NCI-H526 treated with DMSO at 0.1 percent for 48 hours (cell line): ENCODE data around the gene ABCC12.
A peak's percentile ranks its signal among the peaks of the same experiment; 100 is the strongest.

Experiments used
- DNase-seq: peaks from one replicate; lab custom pipeline; 2025; lab: John Stamatoyannopoulos, UW

The ABCC12 gene

GRCh38 chr16:48165961-48166578 lies 10.3 kb upstream of the ABCC12 start:
- no peak for DNase-seq

DNA sequence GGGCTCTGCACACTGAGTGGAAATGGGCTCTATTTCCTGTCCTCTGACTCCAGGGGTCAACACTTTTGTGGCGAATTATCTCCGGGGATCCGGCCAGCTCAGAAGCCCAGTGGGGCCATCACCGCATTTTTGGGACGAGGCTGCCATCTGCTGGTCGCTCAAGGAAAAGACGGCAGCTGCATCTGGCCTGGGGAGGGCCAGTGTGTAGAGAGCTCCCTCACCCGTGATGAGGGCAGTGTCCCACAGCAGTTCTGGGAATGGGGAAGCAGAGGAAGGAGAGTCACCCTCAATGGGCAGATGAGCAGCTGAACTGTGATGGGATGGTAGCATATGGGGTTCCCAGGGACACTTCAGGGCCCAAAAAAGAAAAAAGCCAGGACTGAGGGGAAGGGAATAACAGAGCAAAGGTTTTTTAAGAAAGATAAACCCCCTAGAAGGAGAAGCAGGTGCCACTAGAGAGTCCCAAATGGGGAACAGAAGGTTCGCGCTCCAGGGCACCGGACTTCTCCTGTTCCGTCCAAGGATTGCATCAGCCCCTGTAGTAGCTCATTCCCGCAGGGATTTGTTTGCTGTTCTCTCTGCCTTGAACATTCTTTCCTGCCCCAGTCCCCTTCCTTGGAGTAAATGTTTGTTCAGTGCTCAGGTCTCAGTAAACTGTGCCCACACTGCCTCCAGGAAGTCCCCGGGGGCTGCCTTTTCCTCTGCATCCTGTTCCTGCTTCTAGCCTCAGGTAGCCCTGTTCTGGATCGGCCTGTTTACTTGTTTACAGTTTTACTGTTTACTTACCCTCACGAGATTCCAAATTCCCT lies 9.3 kb upstream of the ABCC12 start:
- peak; percentile 1 for DNase-seq

DNA sequence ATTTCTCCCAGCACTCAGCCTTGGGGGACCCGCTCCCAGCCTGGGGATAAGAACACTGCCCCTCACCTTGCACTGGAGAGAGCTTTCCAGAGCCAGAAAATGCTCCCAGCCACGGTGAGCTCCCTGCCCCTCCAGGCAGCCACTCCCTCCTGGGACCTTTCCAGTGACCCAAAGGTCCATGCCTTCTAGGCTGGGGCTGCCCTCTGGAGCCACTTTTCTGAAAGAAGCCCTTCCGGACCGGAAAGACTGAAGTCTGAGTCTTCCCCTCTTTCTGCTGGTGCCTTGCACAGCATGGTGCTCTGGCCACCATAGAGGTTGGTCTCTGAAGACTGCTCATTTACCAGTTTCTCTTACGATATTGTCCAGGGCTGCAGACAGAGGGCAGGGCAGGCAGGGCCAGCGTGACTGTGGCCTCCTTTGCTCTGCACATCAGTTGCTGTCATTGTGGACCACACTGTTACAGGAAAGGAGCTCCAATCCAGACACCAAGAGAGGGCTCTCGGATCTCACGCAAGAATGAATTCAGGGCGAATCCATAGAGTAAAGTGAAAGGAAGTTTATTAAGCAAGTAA lies 7.1 kb upstream of the ABCC12 start:
- no peak for DNase-seq

- no peak for DNase-seq
Observed at GRCh38 chr16:48161906-48162305, 6.1 kb upstream of the ABCC12 start.

GRCh38 chr16:48160575-48160974 lies 4.8 kb upstream of the ABCC12 start:
- no peak for DNase-seq

GRCh38 chr16:48158296-48158695 lies 2.5 kb upstream of the ABCC12 start:
- no peak for DNase-seq

- no peak for DNase-seq
Observed at GRCh38 chr16:48157794-48158193, 2.0 kb upstream of the ABCC12 start.

- no peak for DNase-seq
Observed at GRCh38 chr16:48157302-48157701, 1.5 kb upstream of the ABCC12 start.

GRCh38 chr16:48156790-48157209 lies 1.0 kb upstream of the ABCC12 start:
- peak; percentile 31 for DNase-seq

DNA sequence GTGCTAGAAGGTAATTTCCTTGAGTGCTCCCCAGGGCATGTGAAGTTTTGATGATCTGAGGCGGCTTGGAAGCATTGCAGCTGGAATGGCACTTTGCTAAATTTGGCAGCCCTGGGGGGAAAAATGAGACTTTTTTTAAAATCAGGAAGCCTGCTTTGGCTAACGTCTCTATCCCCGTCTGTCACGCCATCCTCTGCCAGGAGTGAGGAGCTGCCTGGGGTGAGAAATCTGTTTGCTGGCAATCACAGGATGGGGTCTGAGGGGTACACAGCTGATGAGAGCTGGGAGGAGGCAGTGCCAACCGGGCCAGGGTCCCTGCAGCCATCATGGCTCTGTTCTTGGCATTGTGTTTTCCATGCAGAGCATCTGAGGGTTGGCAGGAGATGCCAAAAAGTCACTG lies 2.0 kb downstream of the ABCC12 start:
- no peak for DNase-seq

GRCh38 chr16:48152226-48152625 lies 3.6 kb downstream of the ABCC12 start:
- DNase-seq, result no peak

DNA sequence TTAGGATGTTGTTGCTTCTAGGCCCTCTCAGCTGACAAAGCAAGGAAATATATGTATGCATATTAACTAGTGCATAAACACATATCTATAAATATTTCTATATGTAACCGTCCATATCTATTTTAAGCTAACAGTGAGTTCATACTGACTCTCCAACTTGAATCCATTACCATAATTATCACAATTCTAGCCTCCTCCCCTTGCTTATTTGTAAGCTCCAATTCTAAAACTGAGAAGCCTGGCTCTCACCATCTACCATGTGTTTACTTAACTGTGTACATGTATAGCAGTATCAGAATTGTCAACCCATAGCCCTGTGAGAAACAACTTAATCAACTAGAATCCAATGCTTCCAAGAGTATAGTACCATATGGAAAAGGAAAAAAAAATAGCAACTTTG lies 5.1 kb downstream of the ABCC12 start:
- no peak for DNase-seq

DNA sequence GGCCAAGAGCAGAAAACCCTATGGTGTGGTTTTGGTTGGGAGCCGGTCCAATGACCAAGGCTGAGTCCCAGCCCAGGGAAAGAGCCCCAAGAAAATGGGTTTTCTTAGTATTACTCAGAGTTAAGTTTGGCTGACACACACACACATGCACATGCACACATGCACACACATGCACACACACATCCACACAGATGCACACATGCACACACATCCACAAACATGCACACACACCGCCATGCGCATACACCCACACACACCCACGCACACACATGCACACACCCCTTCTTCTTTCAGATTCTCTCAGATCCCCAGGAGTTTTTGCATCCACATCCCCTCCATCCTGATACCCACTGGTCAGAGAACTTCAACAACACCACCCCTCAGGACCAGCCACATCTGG lies 9.1 kb downstream of the ABCC12 start:
- no peak for DNase-seq

DNA sequence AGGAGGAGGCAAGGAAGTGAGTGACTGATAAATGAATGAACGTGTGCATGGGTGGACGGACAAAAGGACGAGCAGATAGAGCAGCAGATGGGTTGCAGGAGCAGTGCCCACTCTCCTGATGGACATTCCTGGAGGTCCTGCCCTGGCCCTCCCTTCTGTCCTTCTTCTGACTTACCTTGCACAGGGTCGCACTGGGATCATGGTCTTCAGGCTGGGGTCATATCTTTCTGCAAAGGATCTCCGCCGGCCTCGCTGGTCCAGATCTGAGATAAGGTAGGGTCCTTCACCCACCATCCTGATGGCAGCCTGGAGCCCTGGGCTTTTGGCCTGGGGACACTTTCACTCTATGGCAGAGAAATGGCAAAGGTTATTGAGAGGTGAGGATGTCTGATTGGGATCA lies 9.7 kb downstream of the ABCC12 start:
- no peak for DNase-seq

DNA sequence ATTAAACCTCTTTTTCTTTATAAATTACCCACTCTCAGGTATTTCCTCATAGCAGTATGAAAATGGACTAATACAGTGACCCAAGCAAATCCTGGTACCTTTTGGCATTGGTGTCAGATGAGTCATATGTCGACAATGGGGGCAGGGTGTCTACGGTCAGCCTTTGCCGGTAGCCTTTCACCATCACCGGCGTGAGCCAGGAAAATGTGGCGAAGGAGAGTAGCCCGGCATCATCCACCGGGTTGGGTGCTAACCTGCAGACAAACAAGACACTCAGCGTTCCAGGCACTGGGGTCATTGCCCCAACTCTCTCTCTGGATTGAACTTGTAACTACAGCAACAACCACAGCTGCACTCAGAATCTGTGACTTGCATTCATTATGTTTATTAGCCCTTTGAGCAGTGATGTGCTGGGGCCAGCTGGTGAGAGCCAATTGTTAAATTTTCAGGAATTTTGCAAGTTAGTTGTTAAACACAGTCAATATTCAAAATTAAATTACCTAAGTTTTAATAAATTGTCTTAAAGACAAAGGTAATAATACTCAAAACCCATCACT lies 11.9 kb downstream of the ABCC12 start:
- no peak for DNase-seq

DNA sequence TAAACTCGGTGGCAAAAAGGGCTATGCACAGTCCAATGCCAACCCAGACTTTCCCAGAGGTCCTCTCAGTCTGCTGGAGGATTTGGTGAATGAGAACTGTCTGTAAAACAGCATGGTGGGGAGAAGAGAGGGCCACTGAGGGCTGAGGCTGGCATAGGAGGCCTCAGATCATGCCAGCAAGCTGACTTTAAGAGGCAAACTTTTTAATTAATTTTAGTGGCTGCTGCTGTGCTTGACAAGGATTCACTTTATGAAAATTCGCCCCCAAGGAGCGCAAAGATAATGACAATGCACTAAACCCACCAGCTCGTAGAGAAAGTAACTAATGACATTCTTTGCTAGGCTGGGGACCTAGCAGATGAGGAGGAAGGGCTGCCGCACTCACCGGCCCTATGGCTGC lies 15.0 kb downstream of the ABCC12 start:
- no peak for DNase-seq

DNA sequence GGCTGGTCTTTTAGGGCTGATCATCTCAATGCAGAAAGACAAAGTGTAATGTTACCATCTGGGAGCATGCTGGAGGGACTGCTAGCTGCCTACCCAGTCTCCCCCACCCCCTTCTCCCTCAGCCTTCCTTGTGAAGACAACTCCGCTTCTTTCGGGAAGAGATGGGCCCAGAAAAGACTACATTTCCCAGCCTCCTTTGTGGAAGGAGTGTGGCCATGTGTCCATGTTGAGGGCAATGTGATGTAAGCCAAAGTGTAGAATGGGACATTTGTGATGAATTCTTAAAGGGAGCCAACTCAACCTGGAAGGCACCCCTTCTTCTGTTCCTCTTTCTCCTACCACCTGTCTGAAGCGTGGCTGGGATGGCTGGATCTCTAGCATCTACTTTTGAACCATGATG lies 16.3 kb downstream of the ABCC12 start:
- DNase-seq, result no peak

DNA sequence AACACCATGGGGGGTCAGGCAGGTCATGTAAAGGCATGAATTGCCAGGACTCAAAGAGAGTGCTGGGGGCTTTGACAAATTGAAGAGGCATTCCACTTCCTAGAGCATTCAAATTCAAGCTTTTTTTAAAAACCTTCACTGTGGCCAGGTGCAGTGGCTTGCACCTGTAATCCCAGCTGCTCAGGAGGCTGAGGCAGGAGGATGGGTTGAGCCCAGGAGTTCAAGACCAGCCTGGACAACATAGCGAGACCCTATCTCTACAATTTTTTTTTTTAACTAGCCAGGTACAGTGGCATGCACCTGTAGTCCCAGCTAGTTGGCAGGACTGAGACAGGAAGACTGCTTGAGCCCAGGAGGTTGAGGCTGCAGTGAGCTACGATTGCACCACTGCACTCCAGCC lies 17.2 kb downstream of the ABCC12 start:
- DNase-seq, result no peak

- DNase-seq, result no peak
Observed at GRCh38 chr16:48137822-48138221, 18.0 kb downstream of the ABCC12 start.

- DNase-seq, result no peak
Observed at GRCh38 chr16:48136547-48137360, 19.0 kb downstream of the ABCC12 start.

- DNase-seq, result no peak
Observed at GRCh38 chr16:48133455-48134211, 22.2 kb downstream of the ABCC12 start.

- no peak for DNase-seq
Observed at GRCh38 chr16:48132696-48133095, 23.1 kb downstream of the ABCC12 start.
